H1 (cell line): ENCODE measurements around the gene FOXQ1. TPM values are rescaled to one million over a fixed set of nuclear protein-coding genes. Genes with fewer than 3 reads are reported as not detected.

Experiments
- CTCF ChIA-PET: fragments of 300-600 bp; sonication (Branson Sonifier 250); formaldehyde crosslinking; loops from one replicate; lab custom pipeline; 2021; ENCODE audit not compliant: partially characterized antibody; lab: Charles Lee
- POLR2A ChIA-PET: fragments of 300-600 bp; sonication (Branson Sonifier 250); formaldehyde crosslinking; loops from one replicate; lab custom pipeline; 2021; ENCODE audit warnings: inconsistent platforms; ENCODE audit not compliant: partially characterized antibody; lab: Charles Lee
- DNase-seq, 2 experiments: peaks; one replicate each; pipeline versions ENCODE4 v3.0.0 to v3.0.0-alpha.2; 2010 to 2022; ENCODE audit warnings: low spot score in 2 of 2, low read depth in 1 of 2, mixed read lengths in 1 of 2
- FAIRE-seq: peaks from 2 replicates; lab custom pipeline; 2011; peaks lifted over from hg19 to GRCh38; lab: Jason Lieb, UNC
- H2AFZ ChIP-seq: 2 replicates; pipeline ENCODE4 v1.8.1; 2012; ENCODE audit warnings: low read length, inconsistent platforms
- H2AK5ac ChIP-seq: 2 replicates; pipeline ENCODE4 v1.6.1; 2013; ENCODE audit warnings: low read depth, low read length
- H2BK120ac ChIP-seq: replicated peaks from 2 replicates; pipeline ENCODE3; 2013; ENCODE audit warnings: low read depth, low read length, inconsistent platforms
- H2BK12ac ChIP-seq: 2 replicates; pipeline ENCODE4 v1.6.1; 2013; ENCODE audit warnings: low read depth, low read length
- H2BK15ac ChIP-seq: 2 replicates; pipeline ENCODE4 v1.6.1; 2013; ENCODE audit warnings: low read length
- H2BK20ac ChIP-seq: 2 replicates; pipeline ENCODE4 v1.6.1; 2013; ENCODE audit warnings: low read length
- H2BK5ac ChIP-seq: 2 replicates; pipeline ENCODE4 v1.6.1; 2013; ENCODE audit warnings: low read depth, low read length
- H3K14ac ChIP-seq: 2 replicates; pipeline ENCODE4 v1.6.1; 2013; ENCODE audit warnings: inconsistent platforms; ENCODE audit not compliant: insufficient read length
- H3K18ac ChIP-seq: 2 replicates; pipeline ENCODE4 v1.6.1; 2013; ENCODE audit warnings: low read length; ENCODE audit errors: extremely low read depth
- H3K23ac ChIP-seq: 2 replicates; pipeline ENCODE4 v1.6.1; 2013; ENCODE audit warnings: inconsistent platforms; ENCODE audit not compliant: insufficient read length
- H3K23me2 ChIP-seq: 2 replicates; pipeline ENCODE4 v1.6.1; 2013; ENCODE audit warnings: low read depth, low read length
- H3K27ac ChIP-seq: 2 replicates; pipeline ENCODE4 v1.6.1; 2011; ENCODE audit warnings: low read depth, low read length, inconsistent platforms
- H3K27me3 ChIP-seq, 4 experiments: replicated peaks in 1 of 4; 1 replicate in 1 of 4; 2 replicates in 3 of 4; pipeline versions ENCODE4 v1.6.1 to v1.8.1; 2011 to 2013; ENCODE audit warnings: low read length in 3 of 4, mild to moderate bottlenecking in 3 of 4, inconsistent platforms in 2 of 4, mixed read lengths in 2 of 4, moderate library complexity in 1 of 4; ENCODE audit not compliant: control insufficient read depth in 3 of 4, insufficient read depth in 3 of 4; ENCODE audit errors: extremely low read depth in 1 of 4
- H3K36me3 ChIP-seq, 4 experiments: 2 replicates each; pipeline versions ENCODE4 v1.6.1 to v1.8.1; 2011 to 2013; ENCODE audit warnings: mild to moderate bottlenecking in 4 of 4, low read length in 3 of 4, moderate library complexity in 2 of 4, control low read depth in 1 of 4, inconsistent platforms in 1 of 4; ENCODE audit not compliant: insufficient read depth in 4 of 4, control insufficient read depth in 2 of 4
- H3K4ac ChIP-seq: replicated peaks from 2 replicates; pipeline ENCODE3; 2013; ENCODE audit warnings: low read length, low read depth, mixed read lengths, inconsistent platforms; ENCODE audit not compliant: insufficient read length
- H3K4me1 ChIP-seq, 4 experiments: replicated peaks in 1 of 4; 1 replicate in 1 of 4; 2 replicates in 3 of 4; pipeline versions ENCODE4 v1.6.1 to v1.8.1; 2011 to 2013; ENCODE audit warnings: low read length in 3 of 4, inconsistent platforms in 2 of 4, mixed read lengths in 1 of 4; ENCODE audit not compliant: insufficient read depth in 4 of 4, control insufficient read depth in 3 of 4
- H3K4me2 ChIP-seq, 2 experiments: 2 replicates each; pipeline versions ENCODE4 v1.6.1 to v1.8.1; 2011 to 2013; ENCODE audit warnings: low read depth in 2 of 2, low read length in 2 of 2, control low read depth in 1 of 2, inconsistent platforms in 1 of 2, mild to moderate bottlenecking in 1 of 2; ENCODE audit not compliant: insufficient read depth in 1 of 2
- H3K4me3 ChIP-seq, 4 experiments: fragments of 200-600, 300-600 bp in 1 of 4; sonication (generic), shearing (Covaris generic), sonication (Bioruptor Twin) in 1 of 4; 2 replicates each; pipeline versions ENCODE4 v1.5.1 to v1.8.1; 2011 to 2016; ENCODE audit warnings: low read length in 4 of 4, low read depth in 3 of 4, control low read depth in 2 of 4, inconsistent platforms in 2 of 4, mild to moderate bottlenecking in 2 of 4, mixed read lengths in 1 of 4, moderate library complexity in 1 of 4; ENCODE audit not compliant: insufficient read depth in 2 of 4; ENCODE audit errors: extremely low read depth in 1 of 4
- H3K56ac ChIP-seq: replicated peaks from 2 replicates; pipeline ENCODE3; 2013; ENCODE audit warnings: low read depth, mild to moderate bottlenecking, mixed read lengths, low read length, inconsistent platforms; ENCODE audit not compliant: insufficient read length
- H3K79me1 ChIP-seq: 2 replicates; pipeline ENCODE4 v1.6.1; 2013; ENCODE audit warnings: low read depth, low read length, control low read depth
- H3K79me2 ChIP-seq, 2 experiments: 2 replicates each; pipeline versions ENCODE4 v1.6.1 to v1.8.1; 2012 to 2013; ENCODE audit warnings: low read length in 2 of 2, mild to moderate bottlenecking in 2 of 2, inconsistent platforms in 1 of 2; ENCODE audit not compliant: insufficient read depth in 2 of 2, control insufficient read depth in 1 of 2
- H3K9ac ChIP-seq, 4 experiments: replicated peaks in 1 of 4; 1 replicate in 1 of 4; 2 replicates in 3 of 4; pipeline versions ENCODE4 v1.6.1 to v1.8.1; 2011 to 2013; ENCODE audit warnings: low read depth in 3 of 4, low read length in 3 of 4, control low read depth in 2 of 4, mild to moderate bottlenecking in 2 of 4, moderate library complexity in 2 of 4, inconsistent platforms in 1 of 4; ENCODE audit errors: extremely low read depth in 1 of 4
- H3K9me3 ChIP-seq, 2 experiments: 2 replicates each; pipeline versions ENCODE4 v1.6.1 to v1.8.1; 2012 to 2013; ENCODE audit warnings: mild to moderate bottlenecking in 2 of 2, moderate library complexity in 2 of 2, control low read depth in 1 of 2, inconsistent platforms in 1 of 2, low read depth in 1 of 2, low read length in 1 of 2, mixed read lengths in 1 of 2; ENCODE audit not compliant: insufficient read depth in 2 of 2
- H4K20me1 ChIP-seq, 2 experiments: replicated peaks in 1 of 2; 2 replicates each; pipeline versions ENCODE3 to v1.8.1; 2011 to 2013; ENCODE audit warnings: inconsistent platforms in 2 of 2, low read length in 2 of 2, mild to moderate bottlenecking in 1 of 2; ENCODE audit not compliant: insufficient read depth in 2 of 2, control insufficient read depth in 1 of 2
- H4K5ac ChIP-seq: 2 replicates; pipeline ENCODE4 v1.6.1; 2013; ENCODE audit warnings: low read length, low read depth, mixed read lengths, inconsistent platforms; ENCODE audit not compliant: insufficient read length
- H4K8ac ChIP-seq: 2 replicates; pipeline ENCODE4 v1.8.0; 2013; ENCODE audit warnings: mild to moderate bottlenecking, moderate library complexity, low read length, inconsistent platforms; ENCODE audit not compliant: insufficient read depth; ENCODE audit errors: extremely low read depth
- H4K91ac ChIP-seq: replicated peaks from 2 replicates; pipeline ENCODE3; 2013; ENCODE audit warnings: low read length, mixed read lengths, inconsistent platforms; ENCODE audit not compliant: insufficient read length
- BACH1 ChIP-seq: IDR thresholded peaks from 2 replicates; pipeline ENCODE4 v1.6.1; 2012; ENCODE audit warnings: low read length, improper control_type of control experiment
- CTBP2 ChIP-seq: IDR thresholded peaks from 2 replicates; pipeline ENCODE4 v1.7.0; 2011; ENCODE audit warnings: borderline replicate concordance, mild to moderate bottlenecking, moderate library complexity, mixed read lengths, low read length; ENCODE audit not compliant: insufficient read depth, insufficient read length
- WGBS, 2 experiments: shearing (Covaris generic) in 1 of 2; methylation state at CpG; one replicate each; pipeline versions ENCODE4 v1.1.6 to v1.1.7; 2013 to 2015; ENCODE audit warnings: low lambda C conversion rate in 2 of 2, mixed read lengths in 2 of 2, inconsistent platforms in 1 of 2, low coverage in 1 of 2, missing lambda C conversion rate in 1 of 2; ENCODE audit not compliant: insufficient replicate concordance in 2 of 2, insufficient coverage in 1 of 2, insufficient read length in 1 of 2; ENCODE audit errors: extremely low coverage in 1 of 2, missing lambda C conversion rate in 1 of 2; 5-methylcytosine and 5-hydroxymethylcytosine counted together
- polyA plus RNA-seq, 7 experiments: library from polyadenylated mRNA; depleted of rRNA in 3 of 7; stranded (reverse) in 5 of 7; unstranded in 2 of 7; fragments of >200 nt in 5 of 7; fragments of 200-250 nt in 2 of 7; gene quantifications; 1 replicate in 5 of 7; 2 replicates in 1 of 7; 4 replicates in 1 of 7; pipeline versions ENCODE4 v1.2.1 to v1.2.3, GENCODE V29; 2011 to 2013; ENCODE audit warnings: missing spikeins in 2 of 7, mixed read lengths in 2 of 7
- total RNA-seq: library from RNA; stranded (reverse); fragmentation: NEBNext Ultra II Directional; extraction: Animal tissue kit (Norgen Biotek cat#: 25700); gene quantifications from 2 replicates; pipeline ENCODE4 v1.2.1, GENCODE V29; 2021

The FOXQ1 gene
- total and polyA plus RNA-seq, 2 of the 8 experiments (the other 6 are each of a cell fraction or from before 2014, with no cell fraction given), result 0.03 TPM; not detected in 1

DNA sequence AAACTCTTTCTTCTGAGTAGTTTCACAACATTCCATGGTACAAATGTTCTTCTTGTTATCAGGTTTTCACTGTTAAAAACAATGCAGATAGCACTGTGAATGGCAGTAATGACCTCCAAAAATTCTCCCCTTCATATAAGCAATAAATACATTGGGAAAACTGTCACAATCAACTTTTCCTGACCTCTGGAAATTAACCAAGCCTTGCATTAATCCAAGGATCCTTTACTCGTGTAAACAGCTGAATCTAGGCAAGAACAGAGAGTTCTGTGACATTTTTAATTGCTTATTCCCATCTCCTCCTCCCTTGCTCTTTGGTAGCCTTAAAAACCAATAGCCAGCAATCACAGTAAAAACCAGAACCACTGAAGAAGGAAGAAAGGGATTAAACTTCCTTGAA, 37.8 kb downstream of the FOXQ1 start:
- no peak overlapping the region for H3K4me3 ChIP-seq
- no peaks in the 10 kb centered on the region for H3K23me2 ChIP-seq
- no peak overlapping the region for H2BK12ac ChIP-seq
- H3K79me2 ChIP-seq, result no peaks in the 10 kb centered on the region
- no peak overlapping the region for H4K5ac ChIP-seq
- H4K91ac ChIP-seq, result no peak overlapping the region
- no peak overlapping the region for H3K14ac ChIP-seq
- no peak overlapping the region for H2BK120ac ChIP-seq
- no peak overlapping the region for H2AK5ac ChIP-seq
- H3K27ac ChIP-seq, result no peak overlapping the region
- H3K27me3 ChIP-seq, result 0 out of 7 replicates have a peak, but pooled peaks cover 0 to 2% (median 0%) of the 10 kb centered on the region in 4 experiments
- no peak overlapping the region for H3K9ac ChIP-seq
- no peak overlapping the region for H2BK5ac ChIP-seq
- H2AFZ ChIP-seq, result no peak overlapping the region
- FAIRE-seq (no peak), DNase-seq (no peak)
- no peak overlapping the region for H2BK15ac ChIP-seq
- H3K18ac ChIP-seq, result no peak overlapping the region
- H3K36me3 ChIP-seq, result no peaks in the 10 kb centered on the region
- no peak overlapping the region for H4K8ac ChIP-seq
- no peaks in the 10 kb centered on the region for H4K20me1 ChIP-seq
- no peak overlapping the region for H3K4ac ChIP-seq
- H2BK20ac ChIP-seq, result no peak overlapping the region
- peaks cover 6 to 12% of the 10 kb centered on the region in 2 experiments; a peak in 2 of 4 replicates for H3K9me3 ChIP-seq
- H3K23ac ChIP-seq, result no peak overlapping the region
- CTCF ChIA-PET, result interaction anchor here (2.4 kb wide), 1 partner anchor 14 kb away, joined by 12 read pairs; no protein-coding TSS in a partner anchor
- peaks cover 3 to 7% (median 4%) of the 10 kb centered on the region in 4 experiments; a peak in 6 of 7 replicates for H3K4me1 ChIP-seq
- H3K4me2 ChIP-seq, result no peak overlapping the region
- H3K79me1 ChIP-seq, result no peaks in the 10 kb centered on the region
- no peak overlapping the region for H3K56ac ChIP-seq
- POLR2A ChIA-PET, result interaction anchor here (0.6 kb wide), 1 partner anchor 14 kb away, joined by 3 read pairs; no protein-coding TSS in a partner anchor
- WGBS, 2 experiments, result 38% methylated on average over 1 of the region's 1 CpG; no CpG with 5 or more reads in 1 of the 2 experiments
- TF ChIP-seq BACH1 (no peak), CTBP2 (no peak)
